Amygdala (tissue), 56 donors: ENCODE measurements around the gene RAD21L1.
"Not testable (repeated sequence)": the region's sequence is repeated elsewhere in the genome, so short reads cannot be mapped to it uniquely, and the experiment has no call there.

Experiments used
- DNase-seq, 56 donors: peaks; one replicate each; lab custom pipeline; 2025; lab: John Stamatoyannopoulos, UW

RAD21L1 gene

GRCh38 chr20:1224205-1224890 lies 1.5 kb upstream of the RAD21L1 start:
- no peak for DNase-seq

- DNase-seq = peak in 1 of 56 donors; percentile 78
Measured at GRCh38 chr20:1225263-1225782, 521 bp upstream of the RAD21L1 start.

- DNase-seq = no peak
Measured at GRCh38 chr20:1229541-1229940, 3.7 kb downstream of the RAD21L1 start.

GRCh38 chr20:1232286-1233111 lies 6.7 kb downstream of the RAD21L1 start:
- DNase-seq = no peak

- DNase-seq = no peak
Measured at GRCh38 chr20:1240549-1240948, 14.7 kb downstream of the RAD21L1 start.

GRCh38 chr20:1241456-1241855 lies 15.6 kb downstream of the RAD21L1 start:
- DNase-seq = no peak

GRCh38 chr20:1242099-1242498 lies 16.3 kb downstream of the RAD21L1 start:
- DNase-seq = no peak

GRCh38 chr20:1242530-1242929 lies 16.7 kb downstream of the RAD21L1 start:
- DNase-seq = no peak

GRCh38 chr20:1245578-1245977 lies 19.7 kb downstream of the RAD21L1 start:
- no peak for DNase-seq

GRCh38 chr20:1247689-1248088 lies 21.8 kb downstream of the RAD21L1 start:
- no peak for DNase-seq

- not testable (repeated sequence) for DNase-seq
Measured at GRCh38 chr20:1250282-1250681, 24.4 kb downstream of the RAD21L1 start.

- no peak for DNase-seq
Measured at GRCh38 chr20:1252416-1252815, 26.6 kb downstream of the RAD21L1 start.

- no peak for DNase-seq
Measured at GRCh38 chr20:1254254-1254653, 28.4 kb downstream of the RAD21L1 start.

GRCh38 chr20:1255675-1256074 lies 29.8 kb downstream of the RAD21L1 start:
- DNase-seq = no peak

- no peak for DNase-seq
Measured at GRCh38 chr20:1263853-1264252, 38.0 kb downstream of the RAD21L1 start.

GRCh38 chr20:1264727-1265126 lies 38.9 kb downstream of the RAD21L1 start:
- no peak for DNase-seq

- DNase-seq = no peak
Measured at GRCh38 chr20:1265226-1265915, 39.5 kb downstream of the RAD21L1 start.

GRCh38 chr20:1265916-1266166 lies 40.0 kb downstream of the RAD21L1 start:
- no peak for DNase-seq

- DNase-seq = peak in 43 of 56 donors; percentile 23 to 85 (median 61)
Measured at GRCh38 chr20:1266167-1266973, 40.5 kb downstream of the RAD21L1 start, which contains the start of gene SNPH. Gene SNPH (plus strand): TSS chr20:1266294. CDS start chr20:1296240, 29,946 bp downstream.

GRCh38 chr20:1267161-1267560 lies 41.3 kb downstream of the RAD21L1 start:
- DNase-seq = peak in 4 of 56 donors; percentile 7 to 33 (median 18)
